ENCODE data around the gene PCCA. TPM values are rescaled to one million over a fixed set of nuclear protein-coding genes. Genes with fewer than 3 reads are reported as not detected.

Gene PCCA
- total and polyA plus RNA-seq, 9 donors: 23.5 to 62.4 (median 45.8) TPM

DNA sequence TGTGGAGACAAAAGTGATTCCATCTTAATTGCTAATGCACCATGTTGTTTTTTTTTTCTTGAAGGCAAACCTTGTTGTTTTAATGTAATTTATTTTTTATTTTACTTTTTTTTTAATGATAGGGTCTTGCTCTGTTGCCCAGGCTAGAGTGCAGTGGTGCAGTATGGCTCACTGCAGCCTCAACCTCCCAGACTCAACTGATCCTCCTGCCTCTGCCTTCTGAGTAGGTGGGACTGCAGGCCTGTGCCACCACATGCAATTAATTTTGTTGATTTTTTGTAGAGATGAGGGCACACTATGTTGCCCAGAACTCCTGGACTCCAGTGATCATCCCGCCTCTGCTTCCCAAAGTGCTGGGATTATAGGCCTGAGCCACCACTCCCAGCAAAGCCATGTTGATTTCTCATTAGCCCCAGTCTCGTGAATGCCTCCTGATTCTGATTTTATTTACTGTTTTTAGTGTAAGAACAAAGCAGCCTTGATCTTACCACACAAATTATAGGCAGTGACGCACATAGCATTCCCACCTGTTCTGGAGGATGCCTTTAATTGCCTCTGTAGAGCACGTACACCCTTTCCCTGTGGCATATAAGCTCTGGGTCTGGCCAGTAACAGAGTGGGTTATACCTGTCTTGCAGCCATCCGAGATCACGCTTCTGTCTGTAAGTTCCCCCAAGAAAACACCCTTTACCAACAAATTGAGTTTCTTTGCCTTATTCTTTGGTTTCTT, 349.3 kb downstream of the PCCA start:
- H3K9me3 ChIP-seq: no peaks in the 10 kb centered on the region
- 96 to 98% (median 96%) methylated on average over 6 of the region's 6 CpGs for WGBS, 3 donors
- H3K27me3 ChIP-seq: no peaks in the 10 kb centered on the region
- no peaks in the 10 kb centered on the region for H3K36me3 ChIP-seq
- no peak for TF ChIP-seq POLR2A (IDR thresholded peaks at IDR 0.05)
- TF ChIP-seq, protein P1, sequence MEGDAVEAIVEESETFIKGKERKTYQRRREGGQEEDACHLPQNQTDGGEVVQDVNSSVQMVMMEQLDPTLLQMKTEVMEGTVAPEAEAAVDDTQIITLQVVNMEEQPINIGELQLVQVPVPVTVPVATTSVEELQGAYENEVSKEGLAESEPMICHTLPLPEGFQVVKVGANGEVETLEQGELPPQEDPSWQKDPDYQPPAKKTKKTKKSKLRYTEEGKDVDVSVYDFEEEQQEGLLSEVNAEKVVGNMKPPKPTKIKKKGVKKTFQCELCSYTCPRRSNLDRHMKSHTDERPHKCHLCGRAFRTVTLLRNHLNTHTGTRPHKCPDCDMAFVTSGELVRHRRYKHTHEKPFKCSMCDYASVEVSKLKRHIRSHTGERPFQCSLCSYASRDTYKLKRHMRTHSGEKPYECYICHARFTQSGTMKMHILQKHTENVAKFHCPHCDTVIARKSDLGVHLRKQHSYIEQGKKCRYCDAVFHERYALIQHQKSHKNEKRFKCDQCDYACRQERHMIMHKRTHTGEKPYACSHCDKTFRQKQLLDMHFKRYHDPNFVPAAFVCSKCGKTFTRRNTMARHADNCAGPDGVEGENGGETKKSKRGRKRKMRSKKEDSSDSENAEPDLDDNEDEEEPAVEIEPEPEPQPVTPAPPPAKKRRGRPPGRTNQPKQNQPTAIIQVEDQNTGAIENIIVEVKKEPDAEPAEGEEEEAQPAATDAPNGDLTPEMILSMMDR (IDR thresholded peaks at IDR 0.05): no peak
- TF ChIP-seq EP300 (IDR thresholded peaks at IDR 0.05): no peak
- intact Hi-C loops (cut with DNase I): no loop called here
- H3K27ac ChIP-seq: no peak overlapping the region
- peaks cover 8% of the 10 kb centered on the region for H3K4me1 ChIP-seq (ENCODE audit: insufficient read depth)
- DNase-seq: no peak
- no peak overlapping the region for H3K4me3 ChIP-seq

DNA sequence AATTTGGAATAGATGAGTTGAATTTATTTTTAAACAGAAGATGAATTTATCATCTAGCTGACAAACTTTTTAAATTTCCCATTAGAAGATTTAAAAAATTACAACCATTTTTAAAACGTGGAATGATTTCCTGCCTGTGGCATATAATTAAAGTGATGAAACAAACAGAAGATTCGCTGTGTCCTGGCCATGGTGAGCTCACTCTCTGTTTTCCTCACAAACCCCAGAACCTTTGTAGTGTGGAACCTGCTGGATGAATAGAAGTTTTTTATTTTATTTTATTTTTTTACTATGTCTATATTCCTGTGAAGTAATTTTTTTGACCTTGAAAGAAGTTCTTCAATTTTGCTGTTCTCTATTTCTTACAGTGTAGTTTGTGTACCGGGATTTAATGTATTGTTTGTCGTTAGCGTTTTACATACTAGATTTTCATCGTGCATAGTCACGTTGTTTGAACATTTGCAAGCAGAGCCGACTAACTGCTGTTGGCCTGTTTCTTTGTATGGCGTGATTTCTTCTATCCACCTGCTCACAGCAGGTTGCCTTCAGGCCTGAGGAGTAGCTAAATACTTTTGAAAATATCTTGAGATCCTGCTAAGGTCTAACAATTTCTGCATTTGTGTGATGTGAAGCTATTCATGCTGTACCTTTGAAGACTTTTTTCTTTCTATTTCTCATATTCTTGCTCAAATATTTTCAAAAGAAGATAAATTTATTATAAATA, 350.5 kb downstream of the PCCA start:
- intact Hi-C loops (cut with DNase I): no loop called here
- Histone ChIP-seq H3K4me1 (ENCODE audit: insufficient read depth) (peaks cover 8% of the 10 kb centered on the region), H3K36me3 (no peaks in the 10 kb centered on the region), H3K9me3 (no peaks in the 10 kb centered on the region), H3K4me3 (no peak overlapping the region), H3K27me3 (no peaks in the 10 kb centered on the region), H3K27ac (no peak overlapping the region)
- TF ChIP-seq EP300 (IDR thresholded peaks at IDR 0.05): no peak
- no peak for TF ChIP-seq POLR2A (IDR thresholded peaks at IDR 0.05)
- TF ChIP-seq, protein P1 (IDR thresholded peaks at IDR 0.05): no peak
- WGBS, 3 donors: 58 to 73% (median 63%) methylated on average over 9 of the region's 9 CpGs
- DNase-seq: no peak

DNA sequence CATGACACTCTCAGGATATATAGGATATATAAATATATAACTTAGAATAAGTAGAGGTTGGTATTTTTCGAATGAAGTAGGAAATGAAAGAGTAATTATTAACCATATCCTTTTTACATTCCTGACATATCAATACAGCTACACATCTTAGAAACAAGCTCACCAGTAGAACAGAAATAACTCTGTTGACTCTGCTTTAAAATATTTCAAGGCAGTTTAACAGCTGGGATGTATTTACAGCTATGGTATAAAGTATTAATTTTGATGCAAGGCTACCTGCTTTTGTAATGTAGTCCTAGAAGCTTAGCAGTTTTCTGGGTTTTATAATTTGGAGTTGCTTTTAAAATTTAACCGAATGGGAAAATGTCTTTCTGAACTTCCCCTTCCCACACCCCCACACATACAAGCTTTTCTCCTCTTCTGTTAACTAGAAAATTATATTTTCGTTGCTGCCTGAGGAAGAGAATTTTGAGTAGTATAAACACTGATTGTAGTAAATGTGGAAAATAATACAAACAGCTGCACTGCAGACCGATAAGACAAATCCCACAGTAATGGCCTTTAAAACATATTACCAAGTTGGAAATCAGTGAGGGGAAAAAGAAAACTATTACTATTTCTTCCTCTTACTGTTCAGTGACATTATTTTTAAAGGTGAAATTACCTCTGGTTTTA, 352.0 kb downstream of the PCCA start:
- no peak for DNase-seq
- Histone ChIP-seq H3K27ac (peak overlapping the region in 1 of 2 donors; percentile 36), H3K36me3 (no peaks in the 10 kb centered on the region), H3K4me1 (ENCODE audit: insufficient read depth) (peaks cover 8% of the 10 kb centered on the region), H3K27me3 (no peaks in the 10 kb centered on the region), H3K9me3 (no peaks in the 10 kb centered on the region), H3K4me3 (no peak overlapping the region)
- 3 to 10% (median 6%) methylated on average over 4 of the region's 4 CpGs for WGBS, 3 donors
- TF ChIP-seq, protein P1 (IDR thresholded peaks at IDR 0.05): no peak
- no peak for TF ChIP-seq EP300 (IDR thresholded peaks at IDR 0.05)
- no peak for TF ChIP-seq POLR2A (IDR thresholded peaks at IDR 0.05)
- intact Hi-C loops (cut with DNase I): no loop called here

DNA sequence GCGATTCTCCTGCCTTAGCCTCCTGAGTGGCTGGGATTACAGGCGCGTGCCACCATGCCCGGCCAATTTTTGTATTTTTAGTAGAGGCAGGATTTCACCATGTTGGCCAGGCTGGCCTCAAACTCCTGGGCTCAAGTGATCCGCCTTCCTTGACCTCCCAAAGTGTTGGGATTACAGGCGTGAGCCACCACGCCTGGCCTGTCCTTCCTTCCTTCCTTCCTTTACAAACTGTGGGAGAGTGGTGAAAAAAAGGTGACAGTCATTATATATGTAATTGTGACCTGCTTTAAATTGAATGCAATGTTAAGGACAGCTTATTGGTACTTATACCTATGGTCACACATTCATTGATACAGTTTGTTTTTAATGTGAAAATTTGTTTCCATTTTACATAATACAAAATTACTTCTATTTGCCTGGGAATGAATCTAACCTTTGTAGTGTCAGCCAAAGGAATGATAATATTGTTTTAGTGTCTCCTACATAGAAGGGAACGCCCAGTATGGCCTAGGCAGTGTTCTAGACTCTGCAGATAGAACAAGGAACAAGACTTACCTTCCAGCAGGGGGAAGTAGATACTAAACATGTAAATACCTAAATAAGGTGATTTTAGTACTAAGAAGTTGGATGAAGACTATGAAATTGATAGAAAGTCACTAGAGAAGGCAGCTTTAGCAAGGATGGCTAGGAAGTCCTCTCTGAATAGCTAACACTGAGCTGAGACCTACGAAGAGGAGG, 353.4 kb downstream of the PCCA start:
- WGBS, 3 donors: 66 to 88% (median 77%) methylated on average over 9 of the region's 9 CpGs
- TF ChIP-seq POLR2A (IDR thresholded peaks at IDR 0.05) (no peak), EP300 (IDR thresholded peaks at IDR 0.05) (no peak)
- TF ChIP-seq, protein P1 (IDR thresholded peaks at IDR 0.05): no peak
- peaks cover 8% of the 10 kb centered on the region for H3K4me1 ChIP-seq (ENCODE audit: insufficient read depth)
- no peaks in the 10 kb centered on the region for H3K27me3 ChIP-seq
- intact Hi-C loops (cut with DNase I): no loop called here
- no peaks in the 10 kb centered on the region for H3K9me3 ChIP-seq
- no peak for DNase-seq
- H3K36me3 ChIP-seq: no peaks in the 10 kb centered on the region
- H3K4me3 ChIP-seq: no peak overlapping the region
- no peak overlapping the region for H3K27ac ChIP-seq
